ENCODE measurements around the gene ISX. TPM values are rescaled to one million over a fixed set of nuclear protein-coding genes. Genes with fewer than 3 reads are reported as not detected.

Gene ISX
- total RNA-seq, result not detected

DNA sequence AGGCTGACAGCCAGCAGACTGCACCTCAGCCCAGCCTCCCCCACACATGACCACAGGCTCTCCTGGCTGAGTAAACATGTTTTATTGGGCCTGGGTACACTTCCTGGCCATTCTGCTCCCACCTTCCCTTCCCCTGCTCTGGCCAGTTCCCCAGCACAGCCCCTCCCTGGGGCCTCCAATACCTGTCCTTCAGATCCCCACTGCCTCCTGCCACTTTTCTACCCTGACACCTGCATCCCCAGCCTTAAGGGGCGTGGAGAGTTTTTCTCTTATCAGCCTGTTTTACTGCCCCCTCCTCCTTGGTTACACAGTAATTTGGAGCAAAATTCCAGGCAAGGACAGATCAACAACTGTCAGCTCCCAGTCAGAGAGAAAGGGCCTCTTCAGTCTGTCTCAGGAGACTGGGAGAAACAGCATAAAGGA is at the start of gene ISX:
ISX (plus strand) TSS at position 363 of the 423 bp plus-strand sequence. CDS start 930 bp downstream, outside the sequence.
- no peaks in the 10 kb centered on the region for H3K36me3 Mint-ChIP-seq (ENCODE audit: low read depth)
- no peaks in the 10 kb centered on the region for H3K4me1 Mint-ChIP-seq (ENCODE audit: low read depth)
- intact Hi-C loops (cut with micrococcal nuclease), result no loop called here
- no peak for DNase-seq
- no peak within 1 kb of the TSS for H3K27ac Mint-ChIP-seq
- TF ChIP-seq, protein P1, sequence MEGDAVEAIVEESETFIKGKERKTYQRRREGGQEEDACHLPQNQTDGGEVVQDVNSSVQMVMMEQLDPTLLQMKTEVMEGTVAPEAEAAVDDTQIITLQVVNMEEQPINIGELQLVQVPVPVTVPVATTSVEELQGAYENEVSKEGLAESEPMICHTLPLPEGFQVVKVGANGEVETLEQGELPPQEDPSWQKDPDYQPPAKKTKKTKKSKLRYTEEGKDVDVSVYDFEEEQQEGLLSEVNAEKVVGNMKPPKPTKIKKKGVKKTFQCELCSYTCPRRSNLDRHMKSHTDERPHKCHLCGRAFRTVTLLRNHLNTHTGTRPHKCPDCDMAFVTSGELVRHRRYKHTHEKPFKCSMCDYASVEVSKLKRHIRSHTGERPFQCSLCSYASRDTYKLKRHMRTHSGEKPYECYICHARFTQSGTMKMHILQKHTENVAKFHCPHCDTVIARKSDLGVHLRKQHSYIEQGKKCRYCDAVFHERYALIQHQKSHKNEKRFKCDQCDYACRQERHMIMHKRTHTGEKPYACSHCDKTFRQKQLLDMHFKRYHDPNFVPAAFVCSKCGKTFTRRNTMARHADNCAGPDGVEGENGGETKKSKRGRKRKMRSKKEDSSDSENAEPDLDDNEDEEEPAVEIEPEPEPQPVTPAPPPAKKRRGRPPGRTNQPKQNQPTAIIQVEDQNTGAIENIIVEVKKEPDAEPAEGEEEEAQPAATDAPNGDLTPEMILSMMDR (IDR thresholded peaks at IDR 0.05), result no peak
- no peaks in the 10 kb centered on the region for H3K9me3 Mint-ChIP-seq
- ATAC-seq, result no peak
- no peak within 1 kb of the TSS for H3K4me3 Mint-ChIP-seq
- no peaks in the 10 kb centered on the region for H3K27me3 Mint-ChIP-seq
- ChIA-PET CTCF (no interaction called here), POLR2A (no interaction called here)

DNA sequence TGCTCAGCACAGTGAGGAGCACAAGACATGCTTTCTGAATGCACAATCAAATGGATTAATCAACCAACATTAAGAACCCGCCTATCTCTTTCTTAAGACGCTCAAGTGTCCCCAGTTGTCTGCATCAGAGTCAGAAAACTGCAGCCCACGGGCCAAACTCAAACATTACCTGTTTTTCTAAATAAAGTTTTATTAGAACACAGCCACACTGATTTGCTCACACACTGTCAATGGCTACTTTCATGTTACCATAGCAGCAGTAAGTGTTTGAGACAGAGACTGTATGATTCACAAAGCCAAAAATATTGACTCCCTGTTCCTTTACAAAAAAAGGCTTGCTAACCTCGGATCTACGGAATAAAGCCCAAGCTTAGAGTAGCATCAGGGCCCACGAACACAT is 49.0 kb upstream of the ISX start:
- ChIA-PET CTCF (no interaction called here), POLR2A (no interaction called here)
- no peaks in the 10 kb centered on the region for H3K9me3 Mint-ChIP-seq
- no peaks in the 10 kb centered on the region for H3K4me1 Mint-ChIP-seq (ENCODE audit: low read depth)
- H3K4me3 Mint-ChIP-seq, result no peak overlapping the region
- no peak for ATAC-seq
- no peak overlapping the region for H3K27ac Mint-ChIP-seq
- intact Hi-C loops (cut with micrococcal nuclease), result no loop called here
- H3K36me3 Mint-ChIP-seq (ENCODE audit: low read depth), result no peaks in the 10 kb centered on the region
- TF ChIP-seq, protein P1 (IDR thresholded peaks at IDR 0.05), result no peak
- DNase-seq, result no peak
- H3K27me3 Mint-ChIP-seq, result peaks cover 1% of the 10 kb centered on the region

DNA sequence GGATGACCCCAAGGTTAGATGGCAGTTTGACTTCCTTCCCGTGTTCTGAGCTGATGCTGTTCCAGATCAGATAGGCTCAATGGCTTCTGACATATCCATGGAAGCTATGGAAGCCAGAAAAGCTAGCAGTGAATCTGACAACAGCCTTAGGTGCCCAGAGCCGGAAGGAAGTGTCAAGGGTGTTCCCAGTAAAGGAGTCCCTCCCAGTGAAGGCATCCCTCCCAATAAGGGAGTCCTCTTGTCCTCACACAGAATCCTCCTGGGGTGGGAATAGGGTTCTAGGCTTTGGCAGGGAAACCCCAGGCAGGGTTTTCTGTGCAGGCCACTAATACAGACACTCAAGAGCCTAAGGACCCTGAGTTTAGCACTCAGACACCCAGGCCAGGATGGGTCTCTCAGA is 47.0 kb upstream of the ISX start:
- CTCF ChIA-PET, result no interaction called here
- Mint-ChIP-seq H3K9me3 (no peaks in the 10 kb centered on the region), H3K27me3 (peaks cover 6% of the 10 kb centered on the region), H3K36me3 (ENCODE audit: low read depth) (no peaks in the 10 kb centered on the region), H3K4me1 (ENCODE audit: low read depth) (no peaks in the 10 kb centered on the region), H3K27ac (no peak overlapping the region), H3K4me3 (no peak overlapping the region)
- DNase-seq, result no peak
- TF ChIP-seq, protein P1 (IDR thresholded peaks at IDR 0.05), result no peak
- POLR2A ChIA-PET, result no interaction called here
- no peak for ATAC-seq
- intact Hi-C loops (cut with micrococcal nuclease), result no loop called here

DNA sequence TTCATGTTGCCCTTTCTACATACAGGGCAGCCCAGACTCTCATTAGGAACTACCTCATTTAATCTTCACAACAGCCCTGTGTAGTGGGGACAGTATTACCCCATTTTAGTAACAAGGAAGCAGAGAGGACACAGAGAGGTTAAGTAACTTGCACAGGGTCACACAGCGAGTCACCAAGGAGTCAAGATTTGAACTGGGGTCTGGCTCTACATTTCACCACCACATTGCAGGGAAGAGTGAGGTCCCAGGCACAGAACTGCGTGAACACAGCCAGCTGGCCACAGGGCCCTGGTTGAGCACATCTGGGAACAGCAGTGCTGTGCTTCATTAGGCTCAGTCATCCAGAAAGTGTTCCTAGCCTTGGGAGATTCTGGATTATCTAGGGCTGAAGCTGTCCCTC is 45.4 kb upstream of the ISX start:
- H3K9me3 Mint-ChIP-seq, result no peaks in the 10 kb centered on the region
- ChIA-PET CTCF (no interaction called here), POLR2A (no interaction called here)
- H3K27ac Mint-ChIP-seq, result no peak overlapping the region
- no peak for ATAC-seq
- no peak for DNase-seq
- intact Hi-C loops (cut with micrococcal nuclease), result no loop called here
- no peaks in the 10 kb centered on the region for H3K4me1 Mint-ChIP-seq (ENCODE audit: low read depth)
- TF ChIP-seq, protein P1 (IDR thresholded peaks at IDR 0.05), result no peak
- peaks cover 14% of the 10 kb centered on the region for H3K27me3 Mint-ChIP-seq
- H3K36me3 Mint-ChIP-seq (ENCODE audit: low read depth), result no peaks in the 10 kb centered on the region
- H3K4me3 Mint-ChIP-seq, result no peak overlapping the region

DNA sequence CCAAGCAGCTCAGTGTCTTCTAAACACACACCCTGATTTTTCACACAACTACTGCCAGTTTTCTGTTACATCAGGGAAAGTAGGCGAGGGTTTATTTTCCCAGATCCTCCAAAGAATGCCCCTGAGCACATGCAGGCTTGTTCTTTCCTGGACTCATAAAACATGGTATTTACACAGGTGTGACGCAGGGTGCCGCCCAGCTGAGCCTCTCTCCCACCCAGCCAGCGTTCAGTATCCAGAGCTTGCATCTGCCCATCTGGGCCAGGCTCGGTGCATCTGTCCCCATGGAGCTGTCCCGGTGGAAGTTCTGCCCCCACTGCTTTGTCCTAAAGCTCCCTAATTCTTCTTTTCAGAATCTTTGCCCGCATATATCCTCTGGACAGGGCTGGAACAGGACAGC is 44.8 kb upstream of the ISX start:
- no peak for DNase-seq
- intact Hi-C loops (cut with micrococcal nuclease), result no loop called here

More for the DNA sequence above, 44.8 kb upstream of the ISX start:
- Mint-ChIP-seq H3K4me3 (no peak overlapping the region), H3K9me3 (no peaks in the 10 kb centered on the region), H3K36me3 (ENCODE audit: low read depth) (no peaks in the 10 kb centered on the region), H3K27me3 (peaks cover 17% of the 10 kb centered on the region), H3K27ac (no peak overlapping the region), H3K4me1 (ENCODE audit: low read depth) (no peaks in the 10 kb centered on the region)
- CTCF ChIA-PET, result no interaction called here
- ATAC-seq, result no peak
- POLR2A ChIA-PET, result no interaction called here
- TF ChIP-seq, protein P1 (IDR thresholded peaks at IDR 0.05), result no peak

All from activated CD8-positive, alpha-beta T cell treated with anti-CD3 and anti-CD28 coated beads for 36 hours (primary cell).